IgD-negative memory B cell (primary cell): ENCODE data around the gene PAGE2. TPM values are rescaled to one million over a fixed set of nuclear protein-coding genes. Genes with fewer than 3 reads are reported as not detected.
"Not testable (repeated sequence)": the region's sequence is repeated elsewhere in the genome, so short reads cannot be mapped to it uniquely, and the experiment has no call there.

Experiments used
- H3K27ac Mint-ChIP-seq, 3 donors: one replicate each; pipeline ENCODE4 v1.8.0; 2020 to 2022; ENCODE audit warnings: mild to moderate bottlenecking in 3 of 3, mixed read lengths in 3 of 3, moderate library complexity in 1 of 3
- H3K27me3 Mint-ChIP-seq: one replicate; pipeline ENCODE4 v1.8.0; 2021; ENCODE audit warnings: mixed read lengths
- H3K36me3 Mint-ChIP-seq: one replicate; pipeline ENCODE4 v1.8.0; 2020; ENCODE audit warnings: mild to moderate bottlenecking, mixed read lengths
- H3K4me1 Mint-ChIP-seq, 3 donors: one replicate each; pipeline ENCODE4 v1.8.0; 2020 to 2022; ENCODE audit warnings: mixed read lengths in 3 of 3, mild to moderate bottlenecking in 1 of 3
- H3K4me3 Mint-ChIP-seq, 4 donors: one replicate each; pipeline ENCODE4 v1.8.0; 2020 to 2022; ENCODE audit warnings: mild to moderate bottlenecking in 4 of 4, mixed read lengths in 4 of 4, moderate library complexity in 3 of 4
- H3K9me3 Mint-ChIP-seq, 3 donors: one replicate each; pipeline ENCODE4 v1.8.0; 2020 to 2021; ENCODE audit warnings: mixed read lengths in 3 of 3, mild to moderate bottlenecking in 1 of 3
- polyA plus RNA-seq: library from polyadenylated mRNA; unstranded; fragments of 300-500 nt; fragmentation: Illumina TruSeq; gene quantifications from one replicate; pipeline ENCODE4 v1.2.3, GENCODE V29; 2021

Gene PAGE2, protein sequence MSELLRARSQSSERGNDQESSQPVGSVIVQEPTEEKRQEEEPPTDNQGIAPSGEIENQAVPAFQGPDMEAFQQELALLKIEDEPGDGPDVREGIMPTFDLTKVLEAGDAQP
- polyA plus RNA-seq = not detected

DNA sequence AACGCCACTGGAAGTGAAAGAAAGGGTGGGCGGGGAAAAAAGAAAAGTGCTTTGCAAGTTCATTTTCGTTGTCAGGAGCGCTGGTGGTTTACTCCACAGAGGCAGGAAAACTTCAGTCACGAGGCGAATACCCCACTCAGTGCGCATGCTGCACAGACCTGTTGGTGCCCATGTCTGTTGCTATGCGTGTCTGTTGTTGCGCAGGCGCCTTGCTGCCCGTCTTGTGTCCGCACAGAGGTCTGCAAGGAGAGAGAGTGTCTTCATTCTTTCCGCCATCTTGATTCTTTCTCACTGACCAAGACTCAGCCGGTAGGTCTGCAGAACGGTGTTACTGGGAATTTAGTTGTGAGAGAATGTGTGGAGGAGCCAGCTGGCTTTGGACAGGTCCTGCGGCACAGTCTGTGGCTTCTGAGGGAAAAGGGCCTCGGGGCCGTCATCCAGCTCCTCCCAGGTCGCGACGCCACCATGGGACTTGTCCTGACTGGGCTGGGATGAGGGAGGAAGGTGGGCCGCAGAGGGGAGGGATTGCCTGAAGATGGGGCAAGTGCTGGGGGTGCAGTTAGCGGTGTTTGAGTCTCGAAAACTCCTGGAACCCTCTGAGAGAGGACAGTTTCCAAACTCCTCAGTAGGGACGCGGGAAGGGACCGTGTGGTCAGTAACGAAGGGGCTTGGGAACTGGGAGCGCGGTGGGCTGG, at the start of gene PAGE2:
TSS of gene PAGE2 (plus strand) at position 224 of the 695 bp plus-strand sequence. CDS start 1,003 bp downstream, outside the sequence.
- no peaks in the 10 kb centered on the region for H3K27me3 Mint-ChIP-seq
- H3K4me1 Mint-ChIP-seq = no peaks in the 10 kb centered on the region
- H3K36me3 Mint-ChIP-seq = no peaks in the 10 kb centered on the region
- H3K4me3 Mint-ChIP-seq = peak within 1 kb of the TSS in 2 of 4 donors; percentile 23 to 27
- no peak within 1 kb of the TSS for H3K27ac Mint-ChIP-seq
- H3K9me3 Mint-ChIP-seq = peaks cover 0 to 3% (median 0%) of the 10 kb centered on the region in 3 donors

DNA sequence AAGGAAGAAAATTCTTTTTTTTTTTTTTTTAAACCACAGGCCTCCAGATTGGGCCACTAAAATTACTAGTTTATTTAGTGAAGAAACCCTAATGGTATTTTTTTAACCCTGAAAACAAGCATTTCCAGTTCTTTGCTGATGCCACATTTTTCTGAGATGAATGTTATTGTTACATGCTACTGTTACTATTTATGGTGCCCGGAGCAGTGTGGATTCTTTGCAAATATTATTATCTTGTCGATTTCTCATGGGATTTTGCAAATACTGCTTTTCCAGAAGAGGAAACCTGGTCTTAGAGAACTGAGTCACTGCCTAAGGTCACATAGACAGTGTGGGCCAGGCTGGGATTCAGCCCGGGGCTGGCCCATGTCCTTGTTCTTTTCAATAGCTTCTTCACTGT, 49.3 kb upstream of the PAGE2 start:
- H3K27ac Mint-ChIP-seq = no peak overlapping the region

DNA sequence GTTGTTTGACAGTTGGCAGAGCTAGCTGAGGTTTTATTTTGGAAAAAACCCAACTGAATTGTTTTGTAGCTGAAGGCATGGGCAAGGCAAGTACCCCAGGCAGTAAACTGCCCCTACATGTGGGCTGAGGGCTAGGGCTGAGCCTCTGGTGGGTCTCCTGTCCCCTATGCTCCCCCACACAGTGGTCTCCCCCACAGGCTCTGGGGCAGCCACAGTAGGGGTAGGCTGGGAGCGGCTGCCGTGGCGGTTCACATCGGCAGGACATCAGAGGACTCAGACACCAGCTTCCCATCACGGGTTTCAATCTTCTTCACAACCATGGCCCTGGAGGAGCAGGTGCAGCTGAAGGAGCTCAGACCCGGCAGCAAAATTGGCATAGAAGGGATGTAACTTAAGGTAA, 47.3 kb upstream of the PAGE2 start:
- Mint-ChIP-seq H3K4me1 (peaks cover 0 to 1% (median 0%) of the 10 kb centered on the region in 3 donors), H3K9me3 (peaks cover 0 to 4% (median 2%) of the 10 kb centered on the region in 3 donors)

More for the DNA sequence above, 49.3 kb upstream of the PAGE2 start:
- Mint-ChIP-seq H3K27me3 (no peaks in the 10 kb centered on the region), H3K36me3 (no peaks in the 10 kb centered on the region), H3K9me3 (peaks cover 0 to 2% (median 2%) of the 10 kb centered on the region in 3 donors), H3K4me3 (no peak overlapping the region), H3K4me1 (no peaks in the 10 kb centered on the region)

DNA sequence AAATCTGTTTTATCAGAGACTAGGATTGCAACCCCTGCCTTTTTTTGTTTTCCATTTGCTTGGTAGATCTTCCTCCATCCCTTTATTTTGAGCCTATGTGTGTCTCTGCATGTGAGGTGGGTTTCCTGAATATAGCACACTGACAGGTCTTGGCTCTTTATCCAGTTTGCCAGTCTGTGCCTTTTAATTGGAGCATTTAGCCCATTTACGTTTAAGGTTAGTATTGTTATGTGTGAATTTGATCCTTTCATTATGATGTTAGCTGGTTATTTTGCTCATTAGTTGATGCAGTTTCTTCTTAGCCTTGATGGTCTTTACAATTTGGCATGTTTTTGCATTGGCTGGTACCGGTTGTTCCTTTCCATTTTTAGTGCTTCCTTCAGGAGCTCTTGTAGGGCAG, 38.2 kb upstream of the PAGE2 start:
- not testable (repeated sequence) for H3K36me3 Mint-ChIP-seq, H3K9me3 Mint-ChIP-seq, H3K27me3 Mint-ChIP-seq, H3K4me3 Mint-ChIP-seq, H3K27ac Mint-ChIP-seq, H3K4me1 Mint-ChIP-seq

More for the DNA sequence above, 47.3 kb upstream of the PAGE2 start:
- Mint-ChIP-seq H3K4me3 (no peak overlapping the region), H3K36me3 (no peaks in the 10 kb centered on the region), H3K27me3 (no peaks in the 10 kb centered on the region), H3K27ac (no peak overlapping the region)

DNA sequence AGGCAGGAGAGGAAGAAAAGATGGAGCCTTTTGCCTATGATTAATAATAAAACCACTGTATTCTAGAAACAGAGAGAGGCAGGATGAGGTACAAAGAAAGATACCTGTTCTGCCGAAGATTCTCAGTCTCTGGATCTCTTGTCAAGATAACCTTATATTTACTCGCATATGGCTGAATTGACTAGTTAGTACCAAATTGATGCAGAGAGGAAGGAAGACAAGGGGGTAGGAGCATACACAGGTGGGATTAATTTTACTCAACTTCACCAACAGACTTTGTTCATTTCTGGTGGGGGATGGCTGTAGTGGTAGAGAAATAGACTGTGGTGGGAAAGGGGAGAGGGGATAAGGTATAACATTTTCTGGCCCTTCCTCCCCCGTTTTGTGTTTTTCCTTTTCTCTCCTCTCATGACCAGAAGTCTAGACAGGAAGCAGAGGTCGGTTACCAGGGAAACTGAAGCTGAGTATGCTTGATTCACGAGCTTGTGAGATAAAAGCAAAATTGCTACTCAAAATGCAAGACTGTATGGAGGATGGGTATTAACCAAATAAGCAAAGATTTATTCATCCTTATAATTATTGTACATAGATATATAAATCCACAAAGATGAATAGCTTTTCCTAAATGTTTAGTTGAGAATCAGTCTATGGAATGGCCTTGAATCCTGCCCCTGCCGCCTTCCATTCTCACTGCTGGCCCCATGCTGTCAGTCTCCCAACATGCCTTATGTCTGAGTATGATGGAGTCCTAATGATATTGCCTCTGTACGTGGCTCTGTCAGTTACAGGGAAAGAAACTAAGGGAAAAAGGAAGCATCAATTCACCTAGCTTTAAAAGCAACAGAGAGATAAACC, 31.8 kb upstream of the PAGE2 start:
- H3K36me3 Mint-ChIP-seq = no peaks in the 10 kb centered on the region

DNA sequence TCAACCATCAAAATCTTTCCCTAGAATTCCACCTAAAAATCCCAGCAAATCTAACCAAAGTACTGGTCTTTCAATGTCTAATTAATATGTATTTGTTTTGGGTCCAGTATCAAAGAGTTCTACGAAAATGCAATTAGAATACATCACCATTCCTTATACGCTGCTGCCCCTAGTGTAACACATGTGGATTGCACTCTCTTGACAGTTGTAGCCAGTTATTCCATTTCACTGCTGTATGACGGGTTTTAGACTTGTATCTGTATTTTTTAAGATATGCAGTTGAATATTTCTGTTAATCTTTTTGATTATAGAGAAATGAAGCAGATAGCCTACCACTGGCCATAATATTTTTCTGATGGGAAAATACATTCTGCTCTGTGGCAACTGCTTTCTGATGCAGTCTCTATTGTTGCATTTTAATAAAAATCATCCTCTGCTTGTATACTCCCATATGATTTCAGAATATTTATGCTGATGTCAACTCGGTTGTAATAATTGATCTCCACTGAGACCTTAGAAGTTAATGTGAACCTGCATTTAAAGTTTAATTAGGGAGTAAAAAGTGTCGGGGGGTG, 31.1 kb upstream of the PAGE2 start:
- H3K36me3 Mint-ChIP-seq = no peaks in the 10 kb centered on the region
- peak overlapping the region in 1 of 3 donors; percentile 9 for H3K27ac Mint-ChIP-seq
- H3K4me1 Mint-ChIP-seq = peaks cover 5 to 11% (median 6%) of the 10 kb centered on the region in 3 donors
- H3K27me3 Mint-ChIP-seq = peaks cover 2% of the 10 kb centered on the region
- H3K4me3 Mint-ChIP-seq = peak overlapping the region in 3 of 4 donors; percentile 51 to 90 (median 77)
- no peaks in the 10 kb centered on the region for H3K9me3 Mint-ChIP-seq

More for the DNA sequence above, 31.8 kb upstream of the PAGE2 start:
- H3K4me3 Mint-ChIP-seq = peak overlapping the region; percentile 5 to 90 (median 64)
- H3K27ac Mint-ChIP-seq = peak overlapping the region in 2 of 3 donors; percentile 9 to 42
- peaks cover 5 to 11% (median 6%) of the 10 kb centered on the region in 3 donors for H3K4me1 Mint-ChIP-seq
- peaks cover 4% of the 10 kb centered on the region for H3K27me3 Mint-ChIP-seq
- no peaks in the 10 kb centered on the region for H3K9me3 Mint-ChIP-seq

GRCh38 chrX:55067180-55067579, 21.6 kb upstream of the PAGE2 start:
- not testable (repeated sequence) for H3K4me3 Mint-ChIP-seq, H3K4me1 Mint-ChIP-seq, H3K36me3 Mint-ChIP-seq, H3K27me3 Mint-ChIP-seq, H3K9me3 Mint-ChIP-seq, H3K27ac Mint-ChIP-seq

- Mint-ChIP-seq H3K4me3 (no peak overlapping the region), H3K27ac (no peak overlapping the region), H3K4me1 (no peaks in the 10 kb centered on the region), H3K9me3 (peaks cover 0 to 4% (median 0%) of the 10 kb centered on the region in 3 donors), H3K36me3 (peaks cover 4% of the 10 kb centered on the region), H3K27me3 (peaks cover 1% of the 10 kb centered on the region)
Observed at GRCh38 chrX:55072286-55072685, 16.5 kb upstream of the PAGE2 start.

GRCh38 chrX:55074851-55075467, 13.9 kb upstream of the PAGE2 start, which contains the start of gene PAGE2B:
TSS of gene PAGE2B (plus strand) at chrX:55075030. CDS start at chrX:55076042, 1,012 bp downstream.
- Mint-ChIP-seq H3K4me3 (peak within 1 kb of the TSS in 1 of 4 donors; percentile 74), H3K36me3 (no peaks in the 10 kb centered on the region), H3K4me1 (no peaks in the 10 kb centered on the region), H3K9me3 (no peaks in the 10 kb centered on the region), H3K27ac (peak within 1 kb of the TSS in 1 of 3 donors; percentile 23), H3K27me3 (peaks cover 1% of the 10 kb centered on the region)

DNA sequence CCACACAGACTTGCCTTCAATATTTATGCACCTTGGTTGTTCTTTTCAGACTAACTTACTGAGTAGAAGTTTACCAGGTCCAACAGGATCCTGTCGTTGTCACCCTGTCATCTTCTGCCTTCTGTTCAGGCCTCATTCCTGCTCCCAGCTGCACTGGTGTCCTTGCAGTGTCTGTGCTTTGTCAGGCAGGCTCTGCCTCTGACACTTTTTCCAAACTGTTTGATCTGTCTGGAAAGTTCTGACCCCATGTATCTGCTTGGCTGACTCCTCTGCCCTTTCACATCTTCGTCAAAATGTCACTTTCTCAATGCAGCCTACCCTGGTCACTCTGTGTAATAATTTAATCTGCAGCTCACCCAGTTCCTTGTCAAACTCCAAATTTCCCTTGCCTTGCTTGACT, 9.9 kb downstream of the PAGE2 start:
- no peak overlapping the region for H3K4me3 Mint-ChIP-seq
- no peak overlapping the region for H3K27ac Mint-ChIP-seq
- H3K36me3 Mint-ChIP-seq = no peaks in the 10 kb centered on the region
- H3K27me3 Mint-ChIP-seq = no peaks in the 10 kb centered on the region
- no peaks in the 10 kb centered on the region for H3K4me1 Mint-ChIP-seq
- peaks cover 0 to 2% (median 0%) of the 10 kb centered on the region in 3 donors for H3K9me3 Mint-ChIP-seq

GRCh38 chrX:55099162-55099561, 10.3 kb downstream of the PAGE2 start:
- no peaks in the 10 kb centered on the region for H3K36me3 Mint-ChIP-seq
- no peaks in the 10 kb centered on the region for H3K4me1 Mint-ChIP-seq
- H3K9me3 Mint-ChIP-seq = peaks cover 0 to 2% (median 0%) of the 10 kb centered on the region in 3 donors

GRCh38 chrX:55102754-55103153, 13.9 kb downstream of the PAGE2 start:
- Mint-ChIP-seq H3K4me1 (no peaks in the 10 kb centered on the region), H3K9me3 (peaks cover 0 to 2% (median 0%) of the 10 kb centered on the region in 3 donors), H3K4me3 (no peak overlapping the region), H3K36me3 (no peaks in the 10 kb centered on the region), H3K27me3 (no peaks in the 10 kb centered on the region), H3K27ac (no peak overlapping the region)

More at GRCh38 chrX:55099162-55099561, 10.3 kb downstream of the PAGE2 start:
- no peaks in the 10 kb centered on the region for H3K27me3 Mint-ChIP-seq
- H3K4me3 Mint-ChIP-seq = no peak overlapping the region
- no peak overlapping the region for H3K27ac Mint-ChIP-seq

DNA sequence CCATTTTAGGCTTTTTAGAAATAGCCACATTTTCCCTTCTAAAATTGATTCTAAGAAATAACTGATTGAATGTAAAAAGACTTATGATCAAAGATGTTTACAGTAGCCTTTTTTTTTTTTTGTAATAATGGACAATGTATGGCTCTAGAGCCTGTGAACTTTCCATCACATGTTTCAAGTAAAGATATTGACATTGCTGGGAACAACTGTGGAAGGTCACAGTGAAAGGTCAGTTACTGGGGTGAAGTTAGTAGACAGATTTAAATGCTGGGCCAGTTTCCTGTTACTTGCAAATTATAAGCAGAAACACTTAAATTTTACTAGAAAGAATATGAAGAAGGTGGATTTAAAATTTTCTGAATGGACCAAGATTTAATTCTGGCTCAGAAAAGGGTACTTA, 18.4 kb downstream of the PAGE2 start:
- Mint-ChIP-seq H3K4me3 (no peak overlapping the region), H3K9me3 (no peaks in the 10 kb centered on the region), H3K36me3 (no peaks in the 10 kb centered on the region), H3K27ac (no peak overlapping the region), H3K27me3 (no peaks in the 10 kb centered on the region), H3K4me1 (no peaks in the 10 kb centered on the region)

- H3K9me3 Mint-ChIP-seq = no peaks in the 10 kb centered on the region
- no peaks in the 10 kb centered on the region for H3K4me1 Mint-ChIP-seq
- no peaks in the 10 kb centered on the region for H3K27me3 Mint-ChIP-seq
- H3K36me3 Mint-ChIP-seq = no peaks in the 10 kb centered on the region
- no peak overlapping the region for H3K27ac Mint-ChIP-seq
- H3K4me3 Mint-ChIP-seq = no peak overlapping the region
Observed at GRCh38 chrX:55107911-55108310, 19.1 kb downstream of the PAGE2 start.
